Esophagus squamous epithelium (tissue), 4 donors: ENCODE data around the gene GOLGA2.

Source experiments
- POLR2A ChIP-seq, 4 donors: fragments of 450-650 bp; IDR thresholded peaks; one replicate each; pipeline ENCODE4 v1.6.1; 2017; ENCODE audit warnings: antibody characterized with exemption in 4 of 4, mild to moderate bottlenecking in 4 of 4, moderate library complexity in 3 of 4
- TF ChIP-seq, protein P1 (sequence below), 6 experiments: fragments of 450-650 bp in 4 of 6; fragments of 200-600 bp in 2 of 6; sonication (generic) in 2 of 6; IDR thresholded peaks; one replicate each; pipeline ENCODE4 v1.5.1; 2016 to 2019; ENCODE audit warnings: antibody characterized with exemption in 6 of 6, mild to moderate bottlenecking in 4 of 6, moderate library complexity in 4 of 6

DNA sequence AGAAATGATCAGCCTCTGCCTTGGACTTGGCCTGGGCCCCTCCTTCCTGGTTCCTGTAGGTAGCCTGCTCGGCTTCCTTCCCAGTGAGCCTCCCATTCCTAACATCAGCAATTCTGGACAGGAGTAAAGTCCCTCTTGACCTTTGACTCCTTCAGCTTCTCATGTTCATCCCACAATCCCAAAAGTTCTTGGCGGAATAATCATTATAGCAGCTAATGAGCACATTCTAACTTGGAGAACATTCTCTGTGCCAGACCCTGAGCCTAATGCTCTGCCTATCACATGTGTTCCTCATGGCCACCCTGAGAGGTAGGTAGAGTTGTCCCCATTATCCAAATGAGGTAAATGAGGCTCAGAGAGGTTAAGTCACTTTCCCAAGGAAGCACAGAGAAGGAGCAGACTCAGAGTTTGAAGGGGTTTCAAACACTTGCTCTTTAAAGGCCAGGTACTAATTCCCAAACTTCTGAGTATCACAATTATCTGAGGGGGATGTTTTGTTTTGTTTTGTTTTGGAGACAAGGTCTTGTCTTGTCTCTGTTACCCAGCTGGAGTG is 21.5 kb upstream of the GOLGA2 start:
- TF ChIP-seq, protein P1, sequence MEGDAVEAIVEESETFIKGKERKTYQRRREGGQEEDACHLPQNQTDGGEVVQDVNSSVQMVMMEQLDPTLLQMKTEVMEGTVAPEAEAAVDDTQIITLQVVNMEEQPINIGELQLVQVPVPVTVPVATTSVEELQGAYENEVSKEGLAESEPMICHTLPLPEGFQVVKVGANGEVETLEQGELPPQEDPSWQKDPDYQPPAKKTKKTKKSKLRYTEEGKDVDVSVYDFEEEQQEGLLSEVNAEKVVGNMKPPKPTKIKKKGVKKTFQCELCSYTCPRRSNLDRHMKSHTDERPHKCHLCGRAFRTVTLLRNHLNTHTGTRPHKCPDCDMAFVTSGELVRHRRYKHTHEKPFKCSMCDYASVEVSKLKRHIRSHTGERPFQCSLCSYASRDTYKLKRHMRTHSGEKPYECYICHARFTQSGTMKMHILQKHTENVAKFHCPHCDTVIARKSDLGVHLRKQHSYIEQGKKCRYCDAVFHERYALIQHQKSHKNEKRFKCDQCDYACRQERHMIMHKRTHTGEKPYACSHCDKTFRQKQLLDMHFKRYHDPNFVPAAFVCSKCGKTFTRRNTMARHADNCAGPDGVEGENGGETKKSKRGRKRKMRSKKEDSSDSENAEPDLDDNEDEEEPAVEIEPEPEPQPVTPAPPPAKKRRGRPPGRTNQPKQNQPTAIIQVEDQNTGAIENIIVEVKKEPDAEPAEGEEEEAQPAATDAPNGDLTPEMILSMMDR (IDR thresholded peaks at IDR 0.05), result no peak
- no peak for TF ChIP-seq POLR2A (IDR thresholded peaks at IDR 0.05)
